ENCODE data around the gene EHF. TPM values are rescaled to one million over a fixed set of nuclear protein-coding genes. Genes with fewer than 3 reads are reported as not detected.

The EHF gene
- total RNA-seq, 1 experiment from 2014 or later, result 37.0 TPM

GRCh38 chr11:34640050-34640923 is 19.4 kb downstream of the EHF start:
- Histone ChIP-seq H3K9ac (ENCODE audit: low read length) (peak overlapping the region; percentile 82), H3F3A (ENCODE audit: low read length, unreplicated experiment) (no peaks in the 10 kb centered on the region), H4K20me1 (ENCODE audit: low read length) (no peaks in the 10 kb centered on the region), H3K4me3 (ENCODE audit: low read length) (peak overlapping the region; percentile 20; the same call in 1 of the 2 replicates), H3K27me3 (ENCODE audit: low read length) (no peaks in the 10 kb centered on the region), H3K79me2 (ENCODE audit: low read length) (peaks cover 80% of the 10 kb centered on the region), H3K27ac (ENCODE audit: low read length) (peak overlapping the region; percentile 97), H3K9me2 (replicated peaks; ENCODE audit: low read length) (no peaks in the 10 kb centered on the region), H3K36me3 (ENCODE audit: low read depth, low read length) (peaks cover 22% of the 10 kb centered on the region; the same call in 1 of the 2 replicates), H2AFZ (ENCODE audit: low read length) (no peak overlapping the region), H3K9me3 (ENCODE audit: low read length) (no peaks in the 10 kb centered on the region), H3K4me2 (ENCODE audit: low read length) (peak overlapping the region; percentile 63), H3K4me1 (ENCODE audit: insufficient read depth, low read length) (peaks cover 70% of the 10 kb centered on the region)
- intact Hi-C loops (cut with micrococcal nuclease), result loop anchor here (1.0 to 2.0 kb wide), 4 partner anchors 14 to 117 kb away; no protein-coding TSS in a partner anchor
- ATAC-seq (peak; percentile 85), DNase-seq (peak; percentile 95)
- no TSS peak for BruUV-seq (replicated peaks)
- TF ChIP-seq EZH2 (IDR thresholded peaks at IDR 0.05; ENCODE audit: low read length, unreplicated experiment) (no peak), CTCF (conservative IDR thresholded peaks at IDR 0.05; ENCODE audit: low read depth, low read length) (no peak), EZH2phosphoT487 (IDR thresholded peaks at IDR 0.05; ENCODE audit: borderline replicate concordance, low read length) (no peak)
- CTCF ChIA-PET, result interaction anchor here (0.6 to 2.0 kb wide), 2 partner anchors 13 to 151 kb away, joined by 4 to 8 read pairs; no protein-coding TSS in a partner anchor
- POLR2A ChIA-PET (ENCODE audit: unreplicated experiment), result interaction anchor here (0.5 to 1.0 kb wide), 8 partner anchors 8 to 278 kb away, joined by 3 to 4 read pairs (median 3); no protein-coding TSS in a partner anchor

- ATAC-seq (no peak), DNase-seq (no peak)
- peak overlapping the region; percentile 63 for H3K4me2 ChIP-seq (ENCODE audit: low read length)
- H3K27ac ChIP-seq (ENCODE audit: low read length), result peak overlapping the region; percentile 97
- BruUV-seq (replicated peaks), result no TSS peak
- ChIA-PET CTCF (interaction anchor here (2.0 kb wide), 1 partner anchor 13 kb away, joined by 8 read pairs; no protein-coding TSS in a partner anchor), POLR2A (ENCODE audit: unreplicated experiment) (interaction anchor here (0.5 to 0.8 kb wide), 3 partner anchors 9 to 168 kb away, joined by 3 to 4 read pairs (median 3); no protein-coding TSS in a partner anchor)
- no peak overlapping the region for H2AFZ ChIP-seq (ENCODE audit: low read length)
- no peaks in the 10 kb centered on the region for H3F3A ChIP-seq (ENCODE audit: low read length, unreplicated experiment)
- no peaks in the 10 kb centered on the region for H3K9me2 ChIP-seq (replicated peaks; ENCODE audit: low read length)
- peak overlapping the region; percentile 82 for H3K9ac ChIP-seq (ENCODE audit: low read length)
- intact Hi-C loops (cut with micrococcal nuclease), result loop anchor here (1.0 to 2.0 kb wide), 4 partner anchors 13 to 116 kb away; no protein-coding TSS in a partner anchor
- no peak overlapping the region for H3K4me3 ChIP-seq (ENCODE audit: low read length)
- H3K79me2 ChIP-seq (ENCODE audit: low read length), result peaks cover 74% of the 10 kb centered on the region
- H3K4me1 ChIP-seq (ENCODE audit: insufficient read depth, low read length), result peaks cover 70% of the 10 kb centered on the region
- H3K36me3 ChIP-seq (ENCODE audit: low read depth, low read length), result peaks cover 22% of the 10 kb centered on the region; the same call in 1 of the 2 replicates
- H3K9me3 ChIP-seq (ENCODE audit: low read length), result no peaks in the 10 kb centered on the region
- H3K27me3 ChIP-seq (ENCODE audit: low read length), result no peaks in the 10 kb centered on the region
- TF ChIP-seq CTCF (conservative IDR thresholded peaks at IDR 0.05; ENCODE audit: low read depth, low read length) (no peak), EZH2phosphoT487 (IDR thresholded peaks at IDR 0.05; ENCODE audit: borderline replicate concordance, low read length) (no peak), EZH2 (IDR thresholded peaks at IDR 0.05; ENCODE audit: low read length, unreplicated experiment) (no peak)
- H4K20me1 ChIP-seq (ENCODE audit: low read length), result no peaks in the 10 kb centered on the region
Observed at GRCh38 chr11:34640924-34641275, 20.0 kb downstream of the EHF start.
